Body of pancreas (tissue), 4 donors: ENCODE measurements around the gene TBCA. TPM values are rescaled to one million over a fixed set of nuclear protein-coding genes. Genes with fewer than 3 reads are reported as not detected.

ENCODE experiments used
- ATAC-seq: fragments of 150-250 bp; one replicate; pipeline ENCODE4 v1.9.1; 2016
- DNase-seq, 4 donors: peaks; one replicate each; pipeline ENCODE4 v3.0.0-alpha.2; 2019
- H3K27ac ChIP-seq, 4 donors: fragments of 200-600 bp; sonication (generic); 1 replicate in 3 of 4; 2 replicates in 1 of 4; pipeline versions ENCODE4 v1.5.1 to v1.6.1; 2016 to 2019; ENCODE audit warnings: mild to moderate bottlenecking in 1 of 4, mixed read lengths in 1 of 4, moderate library complexity in 1 of 4
- H3K27me3 ChIP-seq, 2 donors: fragments of 200-600 bp; sonication (generic); one replicate each; pipeline ENCODE4 v1.6.0; 2016; ENCODE audit warnings: mild to moderate bottlenecking in 1 of 2
- H3K36me3 ChIP-seq, 2 donors: fragments of 200-600 bp; sonication (generic); replicated peaks in 1 of 2; 2 replicates each; pipeline ENCODE4 v1.5.1; 2016; ENCODE audit warnings: low read depth in 2 of 2; ENCODE audit not compliant: insufficient read depth in 1 of 2
- H3K4me1 ChIP-seq: fragments of 200-600 bp; sonication (generic); one replicate; pipeline ENCODE4 v1.6.0; 2016
- H3K4me3 ChIP-seq, 2 donors: fragments of 200-600 bp; sonication (generic); 1 replicate in 1 of 2; 2 replicates in 1 of 2; pipeline ENCODE4 v1.5.1; 2016 to 2019
- H3K9me3 ChIP-seq, 3 donors: fragments of 200-600 bp; sonication (generic); 1 replicate in 2 of 3; 2 replicates in 1 of 3; pipeline ENCODE4 v1.5.1; 2016
- POLR2A ChIP-seq, 3 donors: fragments of 450-650 bp; IDR thresholded peaks; one replicate each; pipeline ENCODE4 v1.6.1; 2016; ENCODE audit warnings: antibody characterized with exemption in 3 of 3, mild to moderate bottlenecking in 2 of 3
- WGBS, 2 donors: methylation state at CpG; one replicate each; pipeline ENCODE4 v1.1.5; 2017; 5-methylcytosine and 5-hydroxymethylcytosine counted together
- intact Hi-C: fragments of 100-400 bp; cut with DNase I; formaldehyde crosslinking; loops from one replicate; pipeline ENCODE4 v1.15.1; 2023
- total RNA-seq, 2 donors: library from RNA; depleted of rRNA; stranded (reverse); fragments of >200 nt; gene quantifications; one replicate each; pipeline ENCODE4 v1.1.0, GENCODE V29; 2016
- TF ChIP-seq, protein P1 (sequence below), 7 experiments: fragments of 450-650 bp in 4 of 7; fragments of 200-600 bp in 3 of 7; sonication (generic) in 3 of 7; IDR thresholded peaks; one replicate each; pipeline ENCODE4 v1.5.1; 2016 to 2019; ENCODE audit warnings: antibody characterized with exemption in 7 of 7

The TBCA gene
- total RNA-seq, 2 donors from 2014 or later = 63.6 to 77.8 TPM

DNA sequence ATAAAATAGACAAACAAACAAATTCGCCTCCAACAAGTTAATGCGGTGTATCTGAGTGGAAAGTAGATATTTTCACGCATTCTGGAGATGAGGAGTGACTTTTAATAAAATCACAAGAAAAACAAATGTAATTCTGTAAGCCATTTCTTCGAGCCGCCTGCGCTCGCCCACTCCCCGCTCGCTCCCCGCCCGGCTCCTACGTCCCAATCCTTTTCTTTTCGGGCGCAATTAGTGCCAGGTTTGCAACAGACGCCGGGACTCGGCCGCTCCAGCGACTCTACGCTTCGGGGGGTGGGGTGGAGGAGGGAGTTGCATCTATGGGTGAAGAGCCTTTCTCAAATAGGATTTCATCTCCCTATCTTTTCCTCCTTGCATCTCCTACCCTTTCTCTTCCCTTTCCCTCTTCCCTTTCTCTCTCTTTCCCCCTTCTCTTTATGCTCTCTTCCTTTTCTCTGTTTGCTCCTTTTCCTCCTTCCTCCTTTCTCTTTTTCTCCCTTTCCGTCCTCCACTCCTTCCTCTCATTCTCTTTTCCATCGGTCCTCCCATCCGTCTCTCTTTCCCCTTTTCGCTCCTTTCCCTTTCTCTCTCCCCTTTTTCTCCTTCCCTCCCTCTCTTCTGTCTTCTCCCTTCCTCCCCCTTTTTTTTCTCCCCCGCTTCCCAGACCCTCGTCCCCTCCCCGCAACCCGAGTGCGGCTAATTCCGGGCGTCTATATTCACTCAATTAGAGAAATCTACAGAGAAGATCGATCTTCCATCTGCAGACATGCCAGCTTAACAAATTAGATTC lies 131.6 kb downstream of the TBCA start:
- Histone ChIP-seq H3K27me3 (peaks cover 5 to 53% of the 10 kb centered on the region in 2 donors), H3K9me3 (peaks cover 0 to 10% (median 0%) of the 10 kb centered on the region in 3 donors), H3K27ac (no peak overlapping the region), H3K36me3 (no peaks in the 10 kb centered on the region), H3K4me1 (peaks cover 16% of the 10 kb centered on the region), H3K4me3 (no peak overlapping the region)
- intact Hi-C loops = no loop called here
- ATAC-seq (no peak), DNase-seq (no peak)
- WGBS, 2 donors = 11 to 19% methylated on average over 33 of the region's 33 CpGs
- TF ChIP-seq, protein P1, sequence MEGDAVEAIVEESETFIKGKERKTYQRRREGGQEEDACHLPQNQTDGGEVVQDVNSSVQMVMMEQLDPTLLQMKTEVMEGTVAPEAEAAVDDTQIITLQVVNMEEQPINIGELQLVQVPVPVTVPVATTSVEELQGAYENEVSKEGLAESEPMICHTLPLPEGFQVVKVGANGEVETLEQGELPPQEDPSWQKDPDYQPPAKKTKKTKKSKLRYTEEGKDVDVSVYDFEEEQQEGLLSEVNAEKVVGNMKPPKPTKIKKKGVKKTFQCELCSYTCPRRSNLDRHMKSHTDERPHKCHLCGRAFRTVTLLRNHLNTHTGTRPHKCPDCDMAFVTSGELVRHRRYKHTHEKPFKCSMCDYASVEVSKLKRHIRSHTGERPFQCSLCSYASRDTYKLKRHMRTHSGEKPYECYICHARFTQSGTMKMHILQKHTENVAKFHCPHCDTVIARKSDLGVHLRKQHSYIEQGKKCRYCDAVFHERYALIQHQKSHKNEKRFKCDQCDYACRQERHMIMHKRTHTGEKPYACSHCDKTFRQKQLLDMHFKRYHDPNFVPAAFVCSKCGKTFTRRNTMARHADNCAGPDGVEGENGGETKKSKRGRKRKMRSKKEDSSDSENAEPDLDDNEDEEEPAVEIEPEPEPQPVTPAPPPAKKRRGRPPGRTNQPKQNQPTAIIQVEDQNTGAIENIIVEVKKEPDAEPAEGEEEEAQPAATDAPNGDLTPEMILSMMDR (IDR thresholded peaks at IDR 0.05) = no peak
- TF ChIP-seq POLR2A (IDR thresholded peaks at IDR 0.05) = no peak

DNA sequence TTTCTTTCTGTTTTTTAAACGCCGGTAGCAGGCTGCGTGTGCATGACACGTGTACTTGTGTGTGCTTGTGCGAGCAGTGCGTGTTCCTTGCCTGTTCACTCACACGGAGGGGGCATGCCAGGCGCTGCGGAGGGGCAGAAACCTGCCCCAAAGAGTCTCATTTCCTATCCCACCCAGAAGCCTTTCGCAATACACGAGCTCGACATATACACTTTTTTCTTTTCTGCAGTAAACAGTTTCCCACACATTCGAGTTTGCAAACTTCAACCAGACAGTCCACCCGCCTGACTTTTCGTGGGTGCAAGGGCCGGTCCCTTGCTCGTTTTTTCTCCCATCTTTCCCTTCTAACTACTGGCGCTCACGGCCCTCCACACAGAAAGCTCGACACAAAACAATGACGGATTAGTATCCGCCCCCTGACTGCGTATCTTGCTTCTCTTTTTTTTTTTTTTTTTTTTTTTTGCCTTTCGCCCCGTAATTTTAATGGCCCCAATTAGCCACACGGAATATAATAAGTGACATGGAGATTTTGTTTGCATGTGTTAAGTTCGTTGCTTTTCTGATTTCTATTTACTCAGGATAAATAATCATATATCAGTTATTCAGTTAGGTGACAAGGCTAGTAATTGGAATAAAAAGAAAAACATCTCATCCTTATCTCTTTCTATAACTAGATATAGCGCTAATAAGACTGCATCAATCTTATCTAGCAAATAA lies 132.3 kb downstream of the TBCA start:
- intact Hi-C loops = no loop called here
- WGBS, 2 donors = 10 to 16% methylated on average over 28 of the region's 28 CpGs
- Histone ChIP-seq H3K27ac (no peak overlapping the region), H3K4me1 (peaks cover 20% of the 10 kb centered on the region), H3K9me3 (peaks cover 0 to 10% (median 0%) of the 10 kb centered on the region in 3 donors), H3K4me3 (no peak overlapping the region), H3K36me3 (no peaks in the 10 kb centered on the region), H3K27me3 (peaks cover 10 to 61% of the 10 kb centered on the region in 2 donors)
- TF ChIP-seq, protein P1 (IDR thresholded peaks at IDR 0.05) = no peak
- no peak for TF ChIP-seq POLR2A (IDR thresholded peaks at IDR 0.05)
- no peak for ATAC-seq
- DNase-seq = no peak

DNA sequence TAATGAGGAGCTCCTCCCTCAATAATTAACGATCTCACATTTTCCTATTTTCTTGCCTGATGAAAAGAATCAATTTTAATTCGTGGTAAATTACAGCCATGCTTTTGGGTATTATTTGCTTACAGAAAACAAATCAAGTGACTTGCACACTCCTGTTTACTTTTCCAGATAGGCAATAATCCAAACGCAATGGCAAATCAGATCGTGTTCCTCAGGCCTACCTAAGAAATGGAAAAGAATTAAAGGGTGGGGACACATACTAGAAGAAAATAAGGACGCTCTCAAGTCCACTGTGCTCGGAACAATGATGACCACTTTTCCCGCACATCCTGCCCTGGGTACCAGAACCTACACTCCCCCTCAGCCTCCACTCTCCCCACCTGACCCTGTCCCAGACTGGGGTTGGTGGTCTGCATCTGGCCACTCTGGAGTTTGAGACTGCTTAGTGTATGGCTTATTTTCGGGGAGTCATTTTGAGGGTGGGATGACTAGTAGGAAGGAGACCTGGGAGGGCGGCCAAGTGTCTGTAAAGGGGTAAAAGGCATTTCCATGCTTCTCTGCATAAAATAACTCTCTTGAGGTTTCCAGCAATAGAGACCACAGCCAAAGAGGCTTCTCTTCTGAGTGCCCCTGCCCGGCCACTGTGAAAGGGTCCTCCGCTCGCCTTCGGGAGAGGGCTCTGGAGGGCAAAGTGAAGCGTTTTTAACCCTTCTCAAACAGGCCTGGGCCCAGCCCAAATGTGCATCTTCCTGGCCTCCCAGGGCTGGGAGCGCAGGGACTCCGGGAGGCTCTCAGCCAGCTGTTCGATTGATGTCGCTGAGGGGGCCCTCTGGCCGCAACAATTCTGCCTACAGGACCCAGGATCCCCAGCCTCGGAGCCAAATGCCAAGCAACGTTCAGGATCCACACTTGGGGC lies 133.1 kb downstream of the TBCA start:
- peaks cover 23% of the 10 kb centered on the region for H3K4me1 ChIP-seq
- 8 to 13% methylated on average over 15 to 21 of the region's 21 CpGs for WGBS, 2 donors
- H3K27me3 ChIP-seq = peaks cover 13 to 69% of the 10 kb centered on the region in 2 donors
- no peak overlapping the region for H3K27ac ChIP-seq
- ATAC-seq (no peak), DNase-seq (no peak)
- H3K36me3 ChIP-seq = no peaks in the 10 kb centered on the region
- no peak for TF ChIP-seq POLR2A (IDR thresholded peaks at IDR 0.05)
- TF ChIP-seq, protein P1 (IDR thresholded peaks at IDR 0.05) = no peak
- intact Hi-C loops = no loop called here
- H3K9me3 ChIP-seq = peaks cover 0 to 10% (median 0%) of the 10 kb centered on the region in 3 donors
- no peak overlapping the region for H3K4me3 ChIP-seq

DNA sequence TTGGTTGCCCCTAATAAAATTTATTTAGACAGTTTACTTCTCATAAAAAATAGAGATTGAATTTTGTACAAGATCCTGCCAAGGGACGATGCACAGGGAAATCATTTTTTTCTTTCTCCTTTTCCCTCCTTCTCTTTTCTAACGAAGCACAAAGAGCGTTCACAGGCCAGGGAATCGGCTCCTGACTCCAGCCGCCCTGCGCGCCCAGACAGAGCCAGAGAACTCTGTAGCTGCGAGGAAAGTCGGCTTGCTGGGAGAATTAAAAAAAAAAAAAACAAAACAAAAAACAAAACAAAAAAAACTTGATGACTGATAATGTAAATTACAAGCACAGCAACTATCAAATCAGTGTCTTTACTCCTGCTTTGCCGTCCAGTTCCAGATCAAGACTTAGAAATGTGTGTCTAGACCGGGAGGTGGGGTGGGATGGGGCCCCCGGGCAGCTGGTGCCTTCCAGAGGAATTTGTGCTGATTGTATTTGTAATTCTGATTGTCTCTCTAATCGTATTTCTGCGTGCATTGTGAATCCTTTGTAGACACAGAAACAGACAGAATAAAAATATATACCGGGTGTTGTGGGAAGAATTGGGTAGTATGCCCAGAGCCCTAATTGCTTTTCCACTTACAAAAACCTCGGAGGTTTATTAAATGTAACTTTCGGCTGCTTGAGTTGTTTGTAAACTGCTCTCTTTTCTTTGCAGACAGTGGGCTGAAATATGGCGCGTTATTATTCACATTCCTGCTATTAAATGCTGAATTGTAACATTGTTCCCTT lies 134.0 kb downstream of the TBCA start:
- Histone ChIP-seq H3K4me1 (peaks cover 27% of the 10 kb centered on the region), H3K9me3 (peaks cover 0 to 10% (median 0%) of the 10 kb centered on the region in 3 donors), H3K4me3 (no peak overlapping the region), H3K27ac (no peak overlapping the region), H3K36me3 (no peaks in the 10 kb centered on the region), H3K27me3 (peaks cover 13 to 78% of the 10 kb centered on the region in 2 donors)
- TF ChIP-seq, protein P1 (IDR thresholded peaks at IDR 0.05) = no peak
- DNase-seq = no peak
- no peak for ATAC-seq
- intact Hi-C loops = no loop called here
- WGBS, 2 donors = 12 to 22% methylated on average over 19 of the region's 19 CpGs
